ENCODE data around the gene RIOK1. TPM values are rescaled to one million over a fixed set of nuclear protein-coding genes. Genes with fewer than 3 reads are reported as not detected.

Gene RIOK1
- total and polyA plus RNA-seq, 9 of the 15 experiments (the other 6 are each of a cell fraction or from before 2014, with no cell fraction given): 24.9 to 101 (median 52.2) TPM

DNA sequence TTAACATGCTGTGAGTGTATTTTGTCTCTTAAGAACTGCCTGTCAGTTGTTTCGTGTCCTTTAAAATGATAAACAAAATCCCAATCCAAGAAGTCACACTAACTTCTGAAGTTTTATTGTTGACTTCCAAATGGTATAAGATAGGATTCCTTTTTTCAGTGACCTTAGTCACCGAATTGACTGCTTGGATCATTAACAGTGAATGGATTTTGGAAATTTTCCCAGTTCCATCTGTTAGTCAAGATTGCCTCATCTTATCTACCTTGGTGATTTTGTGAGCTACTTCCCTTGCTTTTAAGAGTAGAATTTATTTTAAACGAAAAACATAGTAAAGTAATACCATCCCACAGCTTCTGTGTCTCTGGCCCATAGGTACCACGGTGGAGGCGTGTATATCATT lies 14.9 kb downstream of the RIOK1 start (continued):
- TF ChIP-seq NFE2 (IDR thresholded peaks at IDR 0.05; ENCODE audit: low read depth) (no peak), HSF4 (CRISPR knock-in tag; IDR thresholded peaks at IDR 0.05; ENCODE audit: borderline replicate concordance) (no peak), MYC (IDR thresholded peaks at IDR 0.05; ENCODE audit: low read depth, low read length) (no peak), MYC (CRISPR knock-in tag; IDR thresholded peaks at IDR 0.05; ENCODE audit: borderline replicate concordance, low read depth) (no peak)

DNA sequence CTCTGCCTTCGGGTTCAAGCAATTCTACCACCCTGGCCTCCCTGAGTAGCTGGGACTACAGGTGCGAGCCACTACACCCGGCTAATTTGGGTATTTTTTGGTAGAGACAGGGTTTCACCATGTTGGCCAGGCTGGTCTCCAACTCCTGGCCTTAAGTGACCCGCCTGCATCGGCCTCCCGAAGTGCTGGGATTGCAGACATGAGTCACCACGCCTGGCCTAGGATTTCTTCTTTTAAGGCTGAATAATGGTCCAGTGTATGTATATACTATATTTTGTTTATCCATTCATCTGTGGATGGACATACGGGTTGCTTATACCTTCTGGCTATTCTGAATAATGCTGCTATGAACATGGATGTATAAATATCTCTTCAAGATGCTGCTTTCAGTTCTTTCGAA lies 17.1 kb downstream of the RIOK1 start:
- POLR2A ChIA-PET: no interaction called here
- FAIRE-seq: no peak
- intact Hi-C loops (cut with micrococcal nuclease) (no loop called here), in situ Hi-C loops (cut with MboI) (no loop called here)
- no peak for DNase-seq (ENCODE audit: extremely low read depth in 1 of 4, low spot score in 3 of 4)
- no peaks in the 10 kb centered on the region for H3K79me2 ChIP-seq (ENCODE audit: control insufficient read depth, insufficient read depth, low read length)
- no peak overlapping the region for H3K27ac ChIP-seq (ENCODE audit: extremely low read depth, low read depth, low read length)
- ATAC-seq: no peak
- no peak overlapping the region for H3K4me2 ChIP-seq (ENCODE audit: insufficient read depth, low read length)
- H3K4me1 ChIP-seq (replicated peaks in 1 of 2; ENCODE audit: control insufficient read depth in 2 of 2, insufficient read depth in 2 of 2, low read length in 2 of 2): no peaks in the 10 kb centered on the region
- no peak overlapping the region for H2AFZ ChIP-seq (ENCODE audit: low read depth, low read length)
- H4K20me1 ChIP-seq (replicated peaks; ENCODE audit: control insufficient read depth, insufficient read depth, low read length): no peaks in the 10 kb centered on the region
- CTCF ChIA-PET (ENCODE audit: low intra/inter-chr PET ratio): no interaction called here
- TF ChIP-seq ZBTB8A (IDR thresholded peaks at IDR 0.05; ENCODE audit: partially characterized antibody) (no peak), CBX5 (IDR thresholded peaks at IDR 0.05; ENCODE audit: borderline replicate concordance, low read depth) (no peak), HEY1 (CRISPR knock-in tag; IDR thresholded peaks at IDR 0.05; ENCODE audit: borderline replicate concordance) (no peak)
- H3K27me3 ChIP-seq (ENCODE audit: control insufficient read depth in 2 of 2, insufficient read depth in 2 of 2, low read length in 2 of 2): no peaks in the 10 kb centered on the region
- no peaks in the 10 kb centered on the region for H3K9me3 ChIP-seq (replicated peaks; ENCODE audit: control insufficient read depth, insufficient read depth, low read depth, low read length)
- peaks cover 94% of the 10 kb centered on the region for H3K36me3 ChIP-seq (ENCODE audit: control insufficient read depth, insufficient read depth, low read length)
- H3K9me1 ChIP-seq (ENCODE audit: control insufficient read depth, insufficient read depth, low read length): no peaks in the 10 kb centered on the region
- no peak overlapping the region for H3K4me3 ChIP-seq
- no TSS peak for BruUV-seq (replicated peaks)
- WGBS (ENCODE audit: insufficient coverage, low coverage, missing lambda C conversion rate): 92% methylated on average over 9 of the region's 9 CpGs
- H3K9ac ChIP-seq (ENCODE audit: insufficient read depth in 1 of 2, low read depth in 2 of 2, low read length in 2 of 2): no peak overlapping the region

Measured in K562 (cell line).